ENCODE measurements around the gene ETV5.

DNA sequence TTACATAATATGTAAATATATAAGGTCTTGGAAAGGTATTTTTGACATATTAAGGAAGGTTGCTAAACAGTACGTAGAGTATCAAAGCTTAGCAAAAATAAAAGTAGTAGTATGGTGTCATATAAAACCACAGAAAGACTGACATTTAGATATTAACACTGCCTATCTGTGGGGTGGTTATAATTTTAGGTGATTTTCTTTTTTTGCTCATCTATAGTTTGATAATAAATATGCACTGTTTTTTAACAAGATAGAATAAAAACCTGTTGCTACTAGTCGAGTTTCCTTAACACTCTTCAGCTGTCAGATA lies 40.7 kb downstream of the ETV5 start:
- TF ChIP-seq, protein P1, sequence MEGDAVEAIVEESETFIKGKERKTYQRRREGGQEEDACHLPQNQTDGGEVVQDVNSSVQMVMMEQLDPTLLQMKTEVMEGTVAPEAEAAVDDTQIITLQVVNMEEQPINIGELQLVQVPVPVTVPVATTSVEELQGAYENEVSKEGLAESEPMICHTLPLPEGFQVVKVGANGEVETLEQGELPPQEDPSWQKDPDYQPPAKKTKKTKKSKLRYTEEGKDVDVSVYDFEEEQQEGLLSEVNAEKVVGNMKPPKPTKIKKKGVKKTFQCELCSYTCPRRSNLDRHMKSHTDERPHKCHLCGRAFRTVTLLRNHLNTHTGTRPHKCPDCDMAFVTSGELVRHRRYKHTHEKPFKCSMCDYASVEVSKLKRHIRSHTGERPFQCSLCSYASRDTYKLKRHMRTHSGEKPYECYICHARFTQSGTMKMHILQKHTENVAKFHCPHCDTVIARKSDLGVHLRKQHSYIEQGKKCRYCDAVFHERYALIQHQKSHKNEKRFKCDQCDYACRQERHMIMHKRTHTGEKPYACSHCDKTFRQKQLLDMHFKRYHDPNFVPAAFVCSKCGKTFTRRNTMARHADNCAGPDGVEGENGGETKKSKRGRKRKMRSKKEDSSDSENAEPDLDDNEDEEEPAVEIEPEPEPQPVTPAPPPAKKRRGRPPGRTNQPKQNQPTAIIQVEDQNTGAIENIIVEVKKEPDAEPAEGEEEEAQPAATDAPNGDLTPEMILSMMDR (IDR thresholded peaks at IDR 0.05): no peak
- TF ChIP-seq POLR2A (IDR thresholded peaks at IDR 0.05): no peak

Measured in esophagus squamous epithelium (tissue), 4 donors.